MG63 (cell line): ENCODE data around the gene CBARP. TPM values are rescaled to one million over a fixed set of nuclear protein-coding genes. Genes with fewer than 3 reads are reported as not detected.

ENCODE experiments used
- DNase-seq: peaks from one replicate; pipeline ENCODE4 v3.0.0-alpha.2; 2020
- H3K27me3 ChIP-seq: fragments of 250-450 bp; sonication (Bioruptor Pico); 2 replicates; pipeline ENCODE4 v1.5.1; 2020; ENCODE audit warnings: mild to moderate bottlenecking, moderate library complexity
- H3K36me3 ChIP-seq: fragments of 250-450 bp; sonication (Bioruptor Pico); 2 replicates; pipeline ENCODE4 v1.5.1; 2020; ENCODE audit warnings: mild to moderate bottlenecking, moderate library complexity
- H3K4me3 ChIP-seq: fragments of 250-450 bp; sonication (Bioruptor Pico); 2 replicates; pipeline ENCODE4 v1.5.1; 2020; ENCODE audit warnings: mild to moderate bottlenecking, moderate library complexity
- H3K9me3 ChIP-seq: fragments of 250-450 bp; sonication (Bioruptor Pico); 2 replicates; pipeline ENCODE4 v1.5.1; 2020; ENCODE audit warnings: mild to moderate bottlenecking, moderate library complexity
- total RNA-seq: library from RNA; depleted of rRNA; stranded (reverse); fragments of >200 nt; shearing (Covaris generic); gene quantifications from 2 replicates; pipeline ENCODE4 v1.2.3, GENCODE V29; 2014; ENCODE audit warnings: low replicate concordance

Gene CBARP
- total RNA-seq, 1 experiment from 2014 or later = 0.30 TPM

DNA sequence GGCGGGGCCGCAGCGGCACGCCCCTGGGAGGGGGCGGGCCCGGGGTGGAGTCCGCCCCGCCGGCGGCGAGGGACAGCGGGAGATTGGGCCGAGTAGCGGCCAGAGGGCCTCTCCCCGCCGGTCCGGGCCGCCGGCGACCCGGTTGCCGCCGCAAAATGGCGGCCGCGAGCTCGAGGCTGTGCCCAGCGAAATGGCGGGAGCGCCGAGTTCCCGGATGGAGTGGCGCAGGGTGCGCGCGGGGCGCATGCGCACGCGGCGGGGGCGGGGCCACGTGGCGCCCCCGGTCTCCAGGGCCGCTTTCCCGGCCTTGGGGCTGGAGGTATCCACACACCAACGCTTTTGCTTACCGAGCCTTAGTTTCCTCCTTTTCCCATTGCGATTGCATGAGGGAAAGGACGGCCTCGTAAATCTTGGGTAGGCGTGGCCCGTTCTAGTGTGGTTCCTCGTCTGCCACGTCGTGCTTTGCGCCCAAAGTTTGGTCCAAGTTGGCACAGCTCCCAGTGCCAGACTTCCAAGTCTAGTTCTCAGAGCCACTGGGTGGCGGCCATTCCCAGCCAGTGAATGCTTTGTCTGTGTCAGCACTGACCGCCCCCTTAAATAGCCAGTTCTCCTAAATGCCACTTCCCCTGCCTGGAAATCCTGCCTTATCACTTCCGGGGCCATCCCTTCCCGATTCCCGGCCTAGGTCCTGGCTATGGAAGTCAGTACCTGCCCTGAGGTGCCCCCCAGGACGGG, 31.8 kb upstream of the CBARP start:
- DNase-seq = peak; percentile 86
- no peaks in the 10 kb centered on the region for H3K27me3 ChIP-seq
- H3K4me3 ChIP-seq = peak overlapping the region; percentile 67
- peaks cover 42% of the 10 kb centered on the region for H3K36me3 ChIP-seq
- no peaks in the 10 kb centered on the region for H3K9me3 ChIP-seq

DNA sequence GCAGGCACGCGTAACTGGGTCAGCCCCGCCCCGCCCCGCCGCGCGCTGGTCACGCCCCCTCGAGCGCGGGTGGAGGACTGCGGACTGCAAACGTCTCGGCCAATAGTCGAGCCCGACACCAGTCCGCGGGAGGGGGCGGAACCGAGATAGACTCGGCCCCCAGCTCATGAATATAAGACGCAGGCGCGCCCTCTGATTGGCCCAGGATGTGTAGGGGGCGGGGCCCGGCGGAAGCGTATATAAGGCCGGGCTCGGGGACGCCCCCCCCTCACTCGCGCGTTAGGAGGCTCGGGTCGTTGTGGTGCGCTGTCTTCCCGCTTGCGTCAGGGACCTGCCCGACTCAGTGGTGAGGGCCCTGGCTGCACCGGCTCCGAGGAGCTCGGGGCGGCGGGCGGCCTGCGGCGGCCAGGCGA, 31.3 kb upstream of the CBARP start, which contains the start of gene CIRBP:
TSS of gene CIRBP (plus strand) at position 268 of the 413 bp plus-strand sequence. CDS start 1,602 bp downstream, outside the sequence.
- Histone ChIP-seq H3K27me3 (no peaks in the 10 kb centered on the region), H3K4me3 (peak within 1 kb of the TSS; percentile 67), H3K36me3 (peaks cover 37% of the 10 kb centered on the region), H3K9me3 (no peaks in the 10 kb centered on the region)
- peak; percentile 97 for DNase-seq

DNA sequence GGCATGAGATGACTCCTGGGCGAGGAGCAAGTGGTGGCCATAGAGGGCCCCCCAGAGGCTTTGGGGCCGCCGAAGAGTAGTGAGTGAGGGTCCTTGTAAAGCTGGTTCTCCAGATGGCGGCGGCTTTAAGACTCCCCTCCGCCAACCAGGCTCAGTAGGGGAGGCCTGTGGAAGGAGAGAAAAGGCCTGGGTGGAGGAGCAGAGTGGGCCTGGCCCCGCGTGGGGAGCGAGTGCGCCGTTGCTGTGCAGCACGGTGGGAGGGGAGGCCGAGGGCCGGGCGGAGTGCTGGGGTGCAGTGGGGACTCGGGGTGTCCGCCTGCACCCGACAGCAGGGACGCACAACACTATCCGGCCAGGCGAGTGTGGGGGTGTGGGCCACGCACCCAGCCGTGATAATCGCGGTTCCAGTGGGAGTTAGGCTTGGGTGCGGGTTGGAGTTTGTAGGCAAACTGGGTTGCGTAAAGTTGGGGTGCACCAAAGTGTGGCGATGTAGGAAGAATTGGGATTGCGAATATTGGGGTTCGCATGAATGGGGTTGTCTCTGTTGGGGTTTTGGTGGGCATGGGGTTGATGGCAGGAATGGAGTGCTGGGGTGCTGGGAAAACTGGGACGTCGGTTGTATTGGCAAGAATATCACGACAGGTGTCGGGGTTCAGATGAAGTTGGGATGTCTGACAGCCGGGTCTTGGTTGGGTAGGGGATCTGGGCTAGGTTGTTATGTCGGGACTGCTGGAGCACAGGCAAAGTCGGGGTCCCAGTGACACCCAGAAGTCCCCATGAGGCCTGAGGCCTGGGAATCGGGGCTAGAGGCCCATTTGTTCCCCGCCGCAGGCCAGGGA, 30.6 kb upstream of the CBARP start:
- Histone ChIP-seq H3K9me3 (no peaks in the 10 kb centered on the region), H3K4me3 (no peak overlapping the region), H3K36me3 (peaks cover 33% of the 10 kb centered on the region), H3K27me3 (no peaks in the 10 kb centered on the region)
- DNase-seq = no peak

DNA sequence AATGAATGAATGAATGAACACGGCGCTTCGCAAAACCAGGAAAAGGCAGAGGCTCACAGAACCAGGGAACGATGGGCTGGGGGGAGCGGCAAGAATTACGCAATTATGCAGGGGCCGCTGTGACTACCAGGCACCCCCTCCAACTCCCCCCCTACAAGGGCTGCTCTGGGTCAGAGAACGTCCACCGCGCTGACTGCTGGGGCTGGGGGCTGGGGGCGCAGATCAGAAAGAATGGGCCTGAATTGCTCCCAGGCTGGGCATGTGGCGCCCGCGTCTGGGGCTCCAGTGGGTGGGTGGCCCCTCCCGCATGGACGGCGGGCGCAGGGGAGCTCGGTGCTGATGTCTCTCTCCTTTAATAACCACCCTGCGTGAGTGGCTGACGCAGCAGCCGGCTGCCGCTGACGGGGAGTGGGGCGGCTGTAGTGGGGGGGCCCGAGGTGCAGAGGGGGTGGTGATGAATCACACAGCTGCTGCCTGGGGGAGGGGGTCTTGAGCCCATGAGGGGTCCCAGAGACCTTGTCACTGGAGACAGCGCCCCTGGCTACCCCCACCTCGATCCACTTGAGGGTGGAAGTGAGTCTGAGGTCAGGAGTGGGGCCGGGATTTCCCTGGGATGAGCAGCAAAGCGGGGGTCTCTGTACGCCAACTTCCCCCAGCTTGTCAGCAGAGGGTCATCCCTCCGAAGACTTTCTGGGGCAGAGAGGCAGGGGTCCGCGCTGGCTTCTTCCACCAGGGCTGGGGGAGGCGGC, 29.8 kb upstream of the CBARP start:
- Histone ChIP-seq H3K4me3 (peak overlapping the region; percentile 49), H3K27me3 (no peaks in the 10 kb centered on the region), H3K9me3 (no peaks in the 10 kb centered on the region), H3K36me3 (peaks cover 25% of the 10 kb centered on the region)
- peak; percentile 32 for DNase-seq

DNA sequence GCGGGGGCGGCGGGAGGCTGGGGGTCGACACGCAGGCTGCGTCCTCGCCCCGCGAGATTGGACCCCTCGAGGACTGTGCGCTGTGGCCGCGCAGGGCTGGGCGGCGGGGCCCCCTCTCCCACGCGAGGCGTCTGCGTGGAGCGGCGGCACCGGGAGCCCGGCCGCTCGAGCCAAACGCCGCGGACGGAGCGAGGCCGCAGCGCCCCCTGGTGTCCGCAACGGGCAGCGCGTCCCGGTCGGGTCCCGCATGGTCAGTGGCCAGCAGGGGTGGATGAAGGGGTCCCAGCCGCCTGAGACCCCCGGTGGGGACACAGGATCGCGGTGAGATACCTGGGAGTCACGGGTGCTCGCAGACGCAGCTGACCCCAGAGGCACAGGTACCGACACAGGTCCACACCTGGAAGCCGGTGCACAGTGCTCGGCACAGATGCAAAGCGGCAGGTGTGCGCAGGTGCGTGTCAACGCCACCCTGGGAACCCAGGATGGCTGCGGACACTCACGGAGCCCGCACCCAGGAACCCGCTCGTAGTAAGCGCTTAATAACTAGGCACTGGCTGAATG, 29.2 kb upstream of the CBARP start:
- H3K4me3 ChIP-seq = peak overlapping the region; percentile 49
- no peak for DNase-seq
- H3K27me3 ChIP-seq = no peaks in the 10 kb centered on the region
- no peaks in the 10 kb centered on the region for H3K9me3 ChIP-seq
- H3K36me3 ChIP-seq = peaks cover 22% of the 10 kb centered on the region

DNA sequence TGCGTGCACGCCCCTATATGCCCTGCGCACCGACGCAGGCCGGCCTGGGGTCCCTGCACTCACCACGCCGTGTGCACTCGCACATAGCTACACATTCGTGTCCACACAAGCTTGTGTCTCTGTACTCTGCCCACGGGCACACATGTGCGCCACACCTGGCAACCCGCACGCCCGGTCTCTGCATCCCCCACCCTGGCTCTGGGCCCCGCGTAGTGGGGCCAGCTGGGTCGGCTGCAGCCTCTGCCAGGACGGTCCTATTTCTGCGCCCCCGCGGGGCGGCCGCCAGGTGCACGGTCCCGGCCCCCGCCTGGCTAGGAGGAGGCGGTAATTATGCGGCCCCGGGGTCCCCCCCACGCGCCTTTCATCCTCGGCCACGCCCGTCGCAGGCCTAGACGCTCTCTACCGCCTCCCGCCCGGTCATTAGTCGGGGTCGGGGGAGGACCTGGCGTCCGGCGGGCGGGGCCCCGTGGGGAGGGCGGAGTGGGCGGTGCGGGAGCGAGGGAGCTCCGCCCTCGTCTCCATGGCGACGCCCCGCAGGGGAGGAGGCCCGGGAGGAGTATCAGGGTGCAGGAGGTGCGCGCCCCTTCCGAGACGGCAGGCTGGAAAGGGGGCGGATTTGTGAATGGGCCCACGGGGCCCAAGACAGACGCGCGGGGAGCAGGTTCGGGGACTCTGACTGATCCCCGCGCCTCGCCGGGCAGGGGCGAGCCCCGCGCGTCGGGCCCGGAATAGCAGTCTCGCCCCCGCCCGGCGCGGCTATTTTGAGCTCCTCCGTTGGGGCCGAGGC, 28.5 kb upstream of the CBARP start:
- Histone ChIP-seq H3K4me3 (peak overlapping the region; percentile 49), H3K27me3 (no peaks in the 10 kb centered on the region), H3K36me3 (peaks cover 17% of the 10 kb centered on the region), H3K9me3 (no peaks in the 10 kb centered on the region)
- DNase-seq = peak; percentile 86

DNA sequence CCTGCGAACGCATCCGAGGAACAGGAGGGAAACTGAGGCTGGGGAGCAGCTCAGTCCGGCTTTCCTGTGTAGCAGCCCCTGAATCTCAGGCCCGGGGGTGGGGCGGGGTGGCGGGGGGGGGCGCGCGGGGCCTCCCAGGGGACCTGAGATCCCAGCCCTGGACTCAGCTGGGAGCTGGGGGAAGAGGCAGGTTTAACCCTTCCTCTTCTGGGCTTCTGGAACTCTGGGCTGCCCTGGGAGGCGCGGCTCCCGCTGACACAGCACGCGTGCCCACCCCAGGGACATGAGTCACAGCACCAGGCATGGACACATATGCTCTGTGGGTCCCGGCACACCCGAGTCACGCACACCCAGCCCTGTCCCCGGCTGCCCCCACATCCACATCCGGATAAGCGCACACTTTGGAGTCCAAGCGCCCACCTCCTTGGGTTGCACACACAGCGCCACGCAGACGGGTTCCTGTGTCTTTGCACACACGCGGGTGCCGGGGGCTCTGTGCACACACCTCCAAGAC, 27.9 kb upstream of the CBARP start:
- H3K4me3 ChIP-seq = peak overlapping the region; percentile 49
- peaks cover 11% of the 10 kb centered on the region for H3K36me3 ChIP-seq
- no peaks in the 10 kb centered on the region for H3K9me3 ChIP-seq
- DNase-seq = peak; percentile 88
- H3K27me3 ChIP-seq = no peaks in the 10 kb centered on the region

DNA sequence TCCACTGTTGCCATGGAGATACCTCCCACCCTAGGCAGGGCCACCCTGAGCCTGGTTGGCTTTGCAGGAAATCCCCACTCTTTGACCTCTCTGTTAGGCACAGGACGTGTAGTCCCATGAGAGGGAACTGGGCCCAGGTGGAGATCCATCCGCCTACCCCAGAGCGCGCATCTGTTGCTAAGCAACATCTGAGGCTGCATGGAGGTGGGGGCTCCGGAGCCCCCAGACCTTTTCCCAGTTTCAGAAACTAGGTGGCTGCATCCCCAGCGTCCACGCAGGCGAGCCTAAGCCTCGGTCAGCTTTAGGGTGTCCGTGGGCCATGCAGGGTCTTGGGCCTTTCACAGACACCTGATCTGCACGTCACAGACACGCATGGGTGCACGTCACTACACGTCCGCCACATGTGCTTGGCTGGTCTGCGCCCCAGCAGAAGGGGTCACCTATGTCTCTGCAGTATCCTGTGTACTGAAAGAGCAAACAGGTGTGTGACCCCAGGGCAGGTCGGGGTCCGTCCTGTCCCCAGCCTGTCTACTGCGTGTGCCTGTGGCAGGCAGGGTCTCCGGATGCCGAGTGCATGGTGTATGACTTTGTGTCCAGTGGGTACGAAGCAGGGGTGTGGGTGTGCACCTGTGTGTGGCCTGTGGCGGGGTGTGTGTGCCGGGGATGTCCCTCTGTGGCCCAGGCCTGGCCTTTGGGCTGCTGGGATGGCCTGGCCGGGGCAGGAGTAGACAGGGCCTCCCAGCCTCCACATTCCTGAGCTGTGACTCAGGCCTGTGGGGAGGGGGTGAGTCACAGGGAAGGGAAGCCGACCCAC, 27.2 kb upstream of the CBARP start:
- DNase-seq = peak; percentile 89
- no peaks in the 10 kb centered on the region for H3K9me3 ChIP-seq
- H3K27me3 ChIP-seq = no peaks in the 10 kb centered on the region
- H3K4me3 ChIP-seq = no peak overlapping the region
- peaks cover 4% of the 10 kb centered on the region for H3K36me3 ChIP-seq

DNA sequence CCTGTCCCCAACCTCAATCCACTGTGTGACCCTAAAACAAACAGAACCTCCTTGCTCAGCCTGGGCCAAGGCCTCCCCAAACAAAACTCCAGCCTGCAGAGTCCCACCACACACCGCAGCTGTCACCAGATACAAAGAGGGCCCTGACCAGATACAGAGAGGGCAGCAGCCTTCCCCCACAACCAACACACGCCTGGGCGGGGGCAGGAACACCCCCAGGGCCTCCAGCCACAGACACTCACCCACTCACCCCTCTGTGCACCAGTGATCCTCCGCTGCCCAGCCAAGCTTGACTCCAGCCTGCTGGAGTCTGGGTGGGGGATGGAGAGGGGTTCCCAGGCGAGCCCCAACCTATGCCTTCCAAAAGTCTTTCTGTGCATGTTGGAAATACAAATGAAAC, 25.4 kb upstream of the CBARP start:
- Histone ChIP-seq H3K9me3 (no peaks in the 10 kb centered on the region), H3K27me3 (no peaks in the 10 kb centered on the region), H3K36me3 (peaks cover 1% of the 10 kb centered on the region), H3K4me3 (no peak overlapping the region)
- DNase-seq = no peak

DNA sequence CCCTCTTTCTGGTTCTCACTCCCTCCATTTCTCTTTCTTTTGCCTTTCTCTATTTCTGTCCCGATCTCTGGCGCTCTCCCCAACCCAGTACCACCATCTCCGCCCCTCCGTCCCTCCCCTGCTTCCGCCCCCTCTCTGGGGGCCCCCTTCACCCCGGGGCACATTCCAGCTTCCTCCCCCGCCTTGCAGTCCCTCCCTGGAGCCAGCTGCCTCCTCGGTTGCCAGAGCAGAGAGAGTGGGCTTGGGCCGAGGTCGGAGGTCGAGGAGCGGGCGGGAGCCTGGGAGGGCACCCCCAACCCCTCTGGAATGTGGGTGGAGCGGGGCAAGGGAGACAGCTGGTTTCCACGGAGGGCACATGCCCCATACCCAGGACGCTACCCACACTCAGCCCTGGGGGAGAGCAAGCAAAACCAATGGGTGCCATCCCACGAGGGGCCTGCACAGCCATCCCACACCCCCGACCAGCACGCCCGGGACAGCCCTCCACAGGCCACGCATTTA, 24.9 kb upstream of the CBARP start:
- Histone ChIP-seq H3K27me3 (no peaks in the 10 kb centered on the region), H3K9me3 (no peaks in the 10 kb centered on the region), H3K36me3 (peaks cover 4% of the 10 kb centered on the region), H3K4me3 (peak overlapping the region; percentile 66)
- peak; percentile 76 for DNase-seq

DNA sequence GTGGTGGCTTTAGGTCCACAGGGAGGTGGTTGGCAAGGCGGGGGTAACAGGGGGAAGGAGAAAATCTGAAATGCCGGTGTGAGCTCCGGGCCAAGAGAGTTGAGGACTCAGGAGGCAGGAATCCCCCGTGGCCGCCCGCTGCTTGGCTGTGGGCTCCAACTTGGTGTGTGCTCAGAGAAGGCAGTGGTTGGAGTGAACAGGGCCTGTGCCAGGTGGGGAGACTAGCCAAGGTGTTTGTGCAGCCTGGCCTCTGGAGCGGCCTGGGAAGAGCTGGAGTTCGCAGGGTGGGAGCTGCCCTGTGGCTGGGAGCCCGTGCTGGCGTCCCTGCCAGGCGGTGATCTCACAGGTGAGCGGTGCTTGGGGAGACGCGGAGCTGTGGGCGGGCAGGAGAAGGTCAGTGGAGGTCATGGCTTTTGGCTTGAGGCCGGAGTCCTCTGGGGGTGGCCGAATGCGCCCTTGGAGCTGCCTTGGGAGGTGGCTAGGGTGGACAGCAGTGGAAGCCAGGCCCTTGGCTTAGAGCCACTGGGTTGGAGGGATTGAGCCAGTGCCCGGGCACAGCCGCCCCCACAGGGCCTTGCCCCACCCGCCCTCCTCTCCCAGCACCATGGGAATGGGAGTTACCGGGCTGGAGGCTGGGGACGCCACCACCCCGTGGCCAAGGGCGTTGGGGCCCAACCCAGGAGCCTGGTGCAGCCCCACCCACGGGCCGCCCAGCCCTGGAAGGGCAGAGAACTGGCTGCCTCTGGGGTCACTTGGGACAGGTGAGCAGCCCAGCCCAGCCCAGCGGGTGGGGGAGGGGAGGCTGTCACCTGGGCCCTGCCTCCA, 24.2 kb upstream of the CBARP start:
- Histone ChIP-seq H3K36me3 (peaks cover 8% of the 10 kb centered on the region), H3K4me3 (peak overlapping the region; percentile 66), H3K9me3 (no peaks in the 10 kb centered on the region), H3K27me3 (no peaks in the 10 kb centered on the region)
- DNase-seq = peak; percentile 99

DNA sequence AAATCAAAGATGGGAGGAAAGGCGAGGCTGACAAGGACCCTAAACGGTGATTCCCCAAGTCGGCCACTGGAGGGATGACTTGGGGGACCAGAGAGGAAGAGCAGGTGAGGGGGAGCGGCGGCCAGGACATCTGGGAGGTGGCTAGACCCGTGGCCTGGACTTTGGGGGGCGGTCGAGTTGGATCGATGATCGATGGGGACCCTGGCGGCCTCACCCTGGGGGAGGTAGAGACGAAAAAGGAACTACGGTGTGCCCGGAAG, 23.7 kb upstream of the CBARP start:
- DNase-seq = no peak

DNA sequence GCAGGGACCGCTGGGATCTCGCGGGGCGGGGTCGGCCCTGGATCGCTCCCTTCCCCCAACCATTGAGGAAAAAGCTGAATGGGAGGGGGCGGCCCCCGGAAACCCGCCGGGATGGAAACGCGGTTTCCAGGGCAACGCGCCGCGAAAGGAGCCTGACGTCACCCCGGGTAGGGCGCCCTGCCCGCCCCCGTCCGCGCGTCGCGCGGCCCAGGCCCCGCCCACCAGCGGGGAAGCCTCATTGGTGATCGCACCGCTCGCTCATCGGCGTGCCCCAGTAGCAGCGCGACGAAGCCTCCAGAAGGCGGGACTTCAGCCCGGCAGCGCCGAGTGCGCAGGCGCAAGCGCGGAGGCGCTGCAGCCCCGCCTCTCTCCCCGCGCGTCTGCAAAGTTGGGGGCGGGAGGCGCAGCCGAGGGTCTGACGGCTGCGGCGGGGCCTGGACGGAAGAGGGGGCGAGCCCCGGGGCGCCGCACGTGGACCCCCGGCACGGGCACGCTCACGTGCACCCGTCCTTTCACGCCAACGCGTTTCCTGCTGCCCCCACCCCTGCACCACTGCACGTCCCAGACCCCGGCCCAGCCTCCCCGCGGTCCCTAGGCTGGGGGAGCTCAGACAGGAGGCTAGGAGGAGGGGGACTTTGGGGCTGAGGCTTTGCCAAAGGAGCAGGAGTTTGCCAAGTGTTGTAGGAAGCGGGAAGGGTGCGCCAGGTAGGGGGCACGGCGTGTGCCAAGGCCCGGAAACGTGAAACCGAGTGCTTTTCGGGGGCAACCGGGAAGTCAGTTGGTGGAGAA, 23.1 kb upstream of the CBARP start:
- H3K27me3 ChIP-seq = no peaks in the 10 kb centered on the region
- H3K9me3 ChIP-seq = no peaks in the 10 kb centered on the region
- H3K36me3 ChIP-seq = peaks cover 18% of the 10 kb centered on the region
- peak overlapping the region; percentile 66 for H3K4me3 ChIP-seq
- DNase-seq = peak; percentile 90

More for the DNA sequence above, 23.7 kb upstream of the CBARP start:
- Histone ChIP-seq H3K9me3 (no peaks in the 10 kb centered on the region), H3K4me3 (peak overlapping the region; percentile 66), H3K36me3 (peaks cover 12% of the 10 kb centered on the region), H3K27me3 (no peaks in the 10 kb centered on the region)
